Measurements from ENCODE around the gene BIRC7. TPM values are rescaled to one million over a fixed set of nuclear protein-coding genes. Genes with fewer than 3 reads are reported as not detected.

The BIRC7 gene
- total and polyA plus RNA-seq, 2 donors (not counting 3 experiments of a cell fraction or from before 2014, with no cell fraction given) = not detected

DNA sequence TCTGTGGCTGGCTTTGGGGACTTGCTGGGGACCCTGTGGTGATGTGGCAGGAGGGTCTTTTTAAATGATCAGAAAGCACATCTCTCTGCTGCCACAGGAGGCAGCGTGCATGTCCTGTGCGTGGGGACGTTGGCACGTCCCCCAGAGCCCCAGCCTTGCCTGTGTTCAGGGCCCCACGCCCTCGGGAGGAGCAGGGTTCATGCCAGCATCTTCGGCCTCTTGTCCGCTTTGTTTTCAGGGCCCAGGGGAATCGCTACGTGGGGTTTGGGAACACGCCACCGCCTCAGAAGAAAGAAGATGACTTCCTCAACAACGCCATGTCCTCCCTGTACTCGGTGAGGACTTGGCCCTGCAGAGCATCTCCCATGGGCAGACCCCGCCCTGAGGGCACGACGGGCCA, 43.0 kb downstream of the BIRC7 start:
- FAIRE-seq (no peak), DNase-seq (ENCODE audit: low read depth, low spot score) (no peak)
- no peaks in the 10 kb centered on the region for H4K20me1 ChIP-seq (replicated peaks; ENCODE audit: control insufficient read depth, extremely low read depth, insufficient read depth, low read length)
- peaks cover 4% of the 10 kb centered on the region for H3K4me1 ChIP-seq (ENCODE audit: control insufficient read depth, extremely low read depth, insufficient read depth, low read length)
- POLR2A ChIA-PET = no interaction called here
- intact Hi-C loops (cut with micrococcal nuclease) (no loop called here), dilution Hi-C loops (cut with MboI; ENCODE audit: extremely low pct_ligation_motif_present, low sequenced_read_pairs) (no loop called here)
- H3K9ac ChIP-seq (replicated peaks; ENCODE audit: extremely low read depth, insufficient read depth, low read length) = no peak overlapping the region
- H3K79me2 ChIP-seq (ENCODE audit: control insufficient read depth, insufficient read depth, low read length) = peaks cover 37% of the 10 kb centered on the region
- BruUV-seq (replicated peaks) = no TSS peak
- TF ChIP-seq POLR2AphosphoS5 (IDR thresholded peaks at IDR 0.05; ENCODE audit: insufficient read depth, low read depth, low read length) = no peak
- TF ChIP-seq EZH2 (IDR thresholded peaks at IDR 0.05; ENCODE audit: borderline replicate concordance, low read depth, low read length, severe bottlenecking) = no peak
- no peak for TF ChIP-seq GATA2 (IDR thresholded peaks at IDR 0.05; ENCODE audit: insufficient read depth, insufficient read length, low read depth, low read length)
- TF ChIP-seq POLR2A (IDR thresholded peaks at IDR 0.05; ENCODE audit: low read depth, low read length) = no peak
- no peak for TF ChIP-seq FOS (IDR thresholded peaks at IDR 0.05; ENCODE audit: borderline replicate concordance, insufficient read depth, low read length)
- TF ChIP-seq MYC (IDR thresholded peaks at IDR 0.05; ENCODE audit: low read depth, low read length) = no peak
- TF ChIP-seq, protein P1, sequence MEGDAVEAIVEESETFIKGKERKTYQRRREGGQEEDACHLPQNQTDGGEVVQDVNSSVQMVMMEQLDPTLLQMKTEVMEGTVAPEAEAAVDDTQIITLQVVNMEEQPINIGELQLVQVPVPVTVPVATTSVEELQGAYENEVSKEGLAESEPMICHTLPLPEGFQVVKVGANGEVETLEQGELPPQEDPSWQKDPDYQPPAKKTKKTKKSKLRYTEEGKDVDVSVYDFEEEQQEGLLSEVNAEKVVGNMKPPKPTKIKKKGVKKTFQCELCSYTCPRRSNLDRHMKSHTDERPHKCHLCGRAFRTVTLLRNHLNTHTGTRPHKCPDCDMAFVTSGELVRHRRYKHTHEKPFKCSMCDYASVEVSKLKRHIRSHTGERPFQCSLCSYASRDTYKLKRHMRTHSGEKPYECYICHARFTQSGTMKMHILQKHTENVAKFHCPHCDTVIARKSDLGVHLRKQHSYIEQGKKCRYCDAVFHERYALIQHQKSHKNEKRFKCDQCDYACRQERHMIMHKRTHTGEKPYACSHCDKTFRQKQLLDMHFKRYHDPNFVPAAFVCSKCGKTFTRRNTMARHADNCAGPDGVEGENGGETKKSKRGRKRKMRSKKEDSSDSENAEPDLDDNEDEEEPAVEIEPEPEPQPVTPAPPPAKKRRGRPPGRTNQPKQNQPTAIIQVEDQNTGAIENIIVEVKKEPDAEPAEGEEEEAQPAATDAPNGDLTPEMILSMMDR (IDR thresholded peaks at IDR 0.05; ENCODE audit: extremely low read depth in 1 of 2, insufficient read depth in 1 of 2, low read depth in 1 of 2, low read length in 2 of 2) = no peak
- TF ChIP-seq, protein P2, sequence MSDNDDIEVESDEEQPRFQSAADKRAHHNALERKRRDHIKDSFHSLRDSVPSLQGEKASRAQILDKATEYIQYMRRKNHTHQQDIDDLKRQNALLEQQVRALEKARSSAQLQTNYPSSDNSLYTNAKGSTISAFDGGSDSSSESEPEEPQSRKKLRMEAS (IDR thresholded peaks at IDR 0.05; ENCODE audit: insufficient read depth, insufficient read length) = no peak
- TF ChIP-seq JUN (IDR thresholded peaks at IDR 0.05; ENCODE audit: borderline replicate concordance, insufficient read depth, insufficient read length, low read depth) = no peak
- no peak overlapping the region for H2AFZ ChIP-seq (ENCODE audit: low read depth, low read length)
- H3K9me1 ChIP-seq (replicated peaks; ENCODE audit: control insufficient read depth, extremely low read depth, insufficient read depth, low read length) = no peaks in the 10 kb centered on the region
- no peak overlapping the region for H3K27ac ChIP-seq (ENCODE audit: insufficient read depth, low read depth, low read length)
- no peak overlapping the region for H3K4me3 ChIP-seq (replicated peaks in 1 of 3; ENCODE audit: insufficient read depth in 1 of 3, low read depth in 1 of 3, low read length in 3 of 3)
- H3K27me3 ChIP-seq (ENCODE audit: control insufficient read depth in 2 of 2, insufficient read depth in 2 of 2, low read length in 2 of 2) = no peaks in the 10 kb centered on the region
- CTCF ChIA-PET = no interaction called here
- no peak overlapping the region for H3K4me2 ChIP-seq (ENCODE audit: insufficient read depth, low read length)
- no peaks in the 10 kb centered on the region for H3K9me3 ChIP-seq (replicated peaks; ENCODE audit: control insufficient read depth, insufficient read depth, low read length)
- H3K36me3 ChIP-seq (ENCODE audit: control insufficient read depth in 2 of 2, extremely low read depth in 1 of 2, insufficient read depth in 2 of 2, low read length in 2 of 2) = peaks cover 2 to 59% of the 10 kb centered on the region in 2 experiments

Data from endothelial cell of umbilical vein (primary cell).